Myometrial cell (primary cell): ENCODE data around the gene TNF. TPM values are rescaled to one million over a fixed set of nuclear protein-coding genes. Genes with fewer than 3 reads are reported as not detected.

Experiments used
- total RNA-seq: library from RNA; depleted of rRNA; stranded (reverse); fragments of >200 nt; gene quantifications from 2 replicates; pipeline ENCODE4 v1.2.3, GENCODE V29; 2015

The TNF gene
- not detected in 2 replicates for total RNA-seq

GRCh38 chr6:31575335-31575901 is at the start of gene TNF:
Gene TNF, plus strand, starts transcription at chr6:31575565. Its CDS starts 177 bp downstream, at chr6:31575742.

DNA sequence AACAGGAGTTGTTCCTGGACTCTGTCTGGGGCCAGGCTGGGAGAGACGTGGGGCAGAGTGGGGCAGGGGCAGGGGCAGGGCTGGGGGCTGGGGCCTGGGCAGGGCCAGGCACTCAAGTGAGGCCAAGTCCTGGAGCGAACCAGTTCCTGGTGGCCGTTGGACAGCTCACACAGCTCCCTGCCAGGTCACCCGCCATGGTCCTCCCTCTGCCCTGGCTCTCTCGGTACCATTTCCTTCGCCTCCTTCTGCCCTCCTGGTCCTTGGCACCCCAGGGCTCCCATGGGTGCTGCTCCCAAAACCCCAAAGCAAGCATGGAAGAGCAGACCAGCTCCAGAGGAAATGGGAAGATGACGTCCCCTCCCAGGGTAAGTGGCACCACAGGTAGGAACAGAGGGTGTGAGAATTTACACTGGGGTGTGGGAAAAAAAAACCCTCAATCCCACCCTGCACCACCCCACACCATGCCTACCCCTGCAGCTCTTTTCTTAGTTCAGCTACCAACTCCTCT is 46.5 kb upstream of the TNF start, which contains the start of gene MCCD1:
Gene MCCD1, plus strand, starts transcription at position 142 of the 508 bp plus-strand sequence. Its CDS starts 53 bp downstream, at position 195.

DNA sequence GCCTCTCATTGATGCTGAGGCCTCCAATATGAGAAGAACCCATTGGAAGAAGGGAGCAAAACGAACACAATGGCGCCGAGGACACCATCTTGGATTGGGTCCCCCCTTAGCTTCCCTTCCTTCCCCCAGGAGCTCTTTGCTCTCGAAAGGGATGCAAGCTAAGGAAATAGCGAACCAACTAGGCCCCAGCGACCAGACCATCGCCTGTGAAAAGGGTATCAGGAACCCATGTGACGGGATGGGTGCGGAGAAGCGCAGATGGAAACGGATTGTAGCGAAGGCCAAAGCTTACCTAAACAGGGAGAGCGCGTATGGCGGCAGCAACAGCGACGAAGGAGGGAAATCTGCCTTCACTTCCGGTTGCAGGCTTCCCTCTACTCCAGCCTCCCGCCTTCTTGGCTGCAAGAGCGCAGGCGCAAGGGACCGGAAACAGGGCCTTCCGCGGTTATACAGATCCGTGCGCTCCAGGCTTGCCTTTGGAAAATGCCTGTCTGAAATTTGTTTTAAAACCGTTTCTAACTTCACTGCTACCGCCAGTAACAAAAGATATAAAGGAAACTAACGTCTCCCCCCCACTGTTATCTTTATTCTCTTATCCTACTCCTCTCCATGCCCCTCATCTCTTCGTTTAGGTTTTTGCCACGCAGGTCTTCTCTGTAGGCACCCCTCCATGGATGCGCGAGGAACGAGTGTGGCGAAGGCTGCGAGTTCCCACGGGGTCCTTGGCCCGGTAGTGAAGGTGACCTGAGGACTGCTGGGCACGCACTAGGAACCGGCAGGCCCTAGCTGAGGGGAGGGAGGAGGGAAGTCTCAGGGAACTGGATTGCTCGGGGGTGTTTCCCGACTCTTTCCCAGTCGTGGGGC is 33.5 kb upstream of the TNF start, which contains the start of gene DDX39B:
Gene DDX39B, minus strand, starts transcription at position 346 of the 864 bp plus-strand sequence. CDS start 1,471 bp downstream, outside the sequence.

GRCh38 chr6:31546339-31546957 is 28.9 kb upstream of the TNF start, which contains the start of gene ATP6V1G2:
Gene ATP6V1G2, minus strand, starts transcription at chr6:31546608. Its CDS starts 49 bp downstream, at chr6:31546559.

GRCh38 chr6:31546958-31547726 is 28.2 kb upstream of the TNF start, which contains the start of gene NFKBIL1:
Gene NFKBIL1, plus strand, starts transcription at chr6:31547608. Its CDS starts 87 bp downstream, at chr6:31547695.

DNA sequence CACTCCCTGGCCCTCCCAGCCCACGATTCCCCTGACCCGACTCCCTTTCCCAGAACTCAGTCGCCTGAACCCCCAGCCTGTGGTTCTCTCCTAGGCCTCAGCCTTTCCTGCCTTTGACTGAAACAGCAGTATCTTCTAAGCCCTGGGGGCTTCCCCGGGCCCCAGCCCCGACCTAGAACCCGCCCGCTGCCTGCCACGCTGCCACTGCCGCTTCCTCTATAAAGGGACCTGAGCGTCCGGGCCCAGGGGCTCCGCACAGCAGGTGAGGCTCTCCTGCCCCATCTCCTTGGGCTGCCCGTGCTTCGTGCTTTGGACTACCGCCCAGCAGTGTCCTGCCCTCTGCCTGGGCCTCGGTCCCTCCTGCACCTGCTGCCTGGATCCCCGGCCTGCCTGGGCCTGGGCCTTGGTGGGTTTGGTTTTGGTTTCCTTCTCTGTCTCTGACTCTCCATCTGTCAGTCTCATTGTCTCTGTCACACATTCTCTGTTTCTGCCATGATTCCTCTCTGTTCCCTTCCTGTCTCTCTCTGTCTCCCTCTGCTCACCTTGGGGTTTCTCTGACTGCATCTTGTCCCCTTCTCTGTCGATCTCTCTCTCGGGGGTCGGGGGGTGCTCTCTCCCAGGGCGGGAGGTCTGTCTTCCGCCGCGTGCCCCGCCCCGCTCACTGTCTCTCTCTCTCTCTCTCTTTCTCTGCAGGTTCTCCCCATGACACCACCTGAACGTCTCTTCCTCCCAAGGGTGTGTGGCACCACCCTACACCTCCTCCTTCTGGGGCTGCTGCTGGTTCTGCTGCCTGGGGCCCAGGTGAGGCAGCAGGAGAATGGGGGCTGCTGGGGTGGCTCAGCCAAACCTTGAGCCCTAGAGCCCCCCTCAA is 3.1 kb upstream of the TNF start, which contains the start of gene LTA:
Gene LTA, plus strand, starts transcription at position 249 of the 871 bp plus-strand sequence. Its CDS starts 454 bp downstream, at position 703.

DNA sequence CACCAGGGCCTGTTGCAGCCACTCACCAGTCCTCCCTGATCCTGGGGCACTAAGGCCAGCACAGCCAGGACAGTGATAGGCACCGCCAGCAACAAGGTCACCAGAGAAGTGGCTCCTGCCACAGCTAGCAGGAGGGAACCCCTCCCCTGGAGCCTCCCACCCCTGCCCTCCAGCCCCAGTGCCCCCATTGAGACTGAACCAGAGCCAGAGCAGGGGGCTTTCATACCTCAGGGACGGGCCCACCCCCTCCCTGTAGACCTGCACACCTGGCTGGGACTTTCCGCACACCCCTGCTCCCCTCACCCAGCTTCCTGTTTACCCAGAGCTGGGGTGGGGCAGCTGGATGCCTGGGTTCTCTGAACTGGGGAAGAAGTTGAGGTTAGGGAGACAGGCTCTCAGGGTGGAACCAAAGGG is 6.9 kb downstream of the TNF start, which contains the start of gene LTB:
Gene LTB, minus strand, starts transcription at position 195 of the 414 bp plus-strand sequence. Its CDS starts 7 bp downstream, at position 188.

DNA sequence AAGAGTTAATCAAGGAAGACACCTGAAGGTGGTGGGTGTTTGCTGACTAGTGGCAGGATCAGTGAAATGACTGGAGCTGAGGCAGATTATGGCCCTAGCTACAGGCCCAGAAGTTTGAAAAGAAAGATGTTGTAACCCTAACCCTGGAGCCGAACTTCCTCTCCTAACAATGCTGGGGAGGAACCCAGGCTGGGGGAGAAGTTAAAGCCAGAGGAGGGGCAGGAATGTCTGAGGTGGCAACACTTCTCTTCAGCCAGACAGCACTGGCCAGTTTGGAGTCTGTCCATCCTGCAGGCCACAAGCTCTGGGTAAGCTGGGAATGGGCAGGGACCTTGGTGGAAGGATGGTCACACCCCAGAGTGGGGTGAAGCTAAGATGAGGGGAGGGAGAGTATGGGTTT is 10.6 kb downstream of the TNF start, which contains the start of gene LST1:
Gene LST1, plus strand, starts transcription at position 270 of the 400 bp plus-strand sequence. CDS start 1,023 bp downstream, outside the sequence.

GRCh38 chr6:31614684-31615578 is 39.6 kb downstream of the TNF start, which contains the start of gene AIF1:
Gene AIF1, plus strand, starts transcription at chr6:31615234. Its CDS starts 96 bp downstream, at chr6:31615330.

DNA sequence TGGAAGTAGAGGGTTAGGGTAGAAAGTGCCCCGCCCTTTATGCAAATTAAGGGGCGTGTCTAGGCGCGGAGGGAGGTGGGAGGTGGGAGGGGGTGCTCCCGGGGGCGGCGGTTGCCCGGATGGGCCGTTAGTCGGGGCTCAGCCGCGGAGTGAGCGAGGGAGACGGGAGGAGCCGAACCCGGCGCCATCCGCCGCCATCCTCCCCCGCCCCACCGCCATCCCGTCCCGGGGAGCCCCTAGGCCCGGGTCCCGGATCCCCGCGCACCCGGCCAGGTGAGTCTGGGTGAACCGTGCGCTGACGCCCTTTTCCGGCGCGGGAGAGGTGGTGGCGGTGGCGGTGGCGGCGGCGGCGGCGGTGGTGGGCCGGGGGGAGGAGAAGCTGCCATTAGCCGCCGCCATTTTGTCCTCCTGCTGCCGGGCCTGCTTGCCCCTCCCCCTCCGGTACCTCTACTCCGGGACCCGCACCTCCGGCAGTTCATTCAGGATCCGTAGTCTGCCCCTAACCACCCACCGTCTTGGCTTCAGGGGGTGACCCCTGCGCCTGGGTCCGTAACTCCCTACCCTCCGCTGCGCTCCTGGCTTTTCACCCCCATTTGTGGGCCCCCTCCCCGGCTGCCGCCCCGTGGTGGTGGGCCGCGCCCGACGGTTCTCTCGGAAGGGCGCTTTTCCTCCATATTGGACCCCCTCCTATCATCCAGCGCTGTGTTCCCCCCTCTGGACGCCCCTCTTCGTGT is 45.4 kb downstream of the TNF start, which contains the start of gene PRRC2A:
Gene PRRC2A, plus strand, starts transcription at position 130 of the 734 bp plus-strand sequence. CDS start 2,075 bp downstream, outside the sequence.

Other genes starting within 250 kb of the TNF start
- gene HLA-B, start 218.4 kb upstream of the TNF start, total RNA-seq = 276 and 296 TPM in 2 replicates
- 104 and 132 TPM in 2 replicates for gene MICA, start 172.0 kb upstream of the TNF start, total RNA-seq
- gene MICB, start 77.4 kb upstream of the TNF start, total RNA-seq = 25.7 and 26.2 TPM in 2 replicates
- gene MCCD1, start 46.6 kb upstream of the TNF start, total RNA-seq = not detected in 2 replicates
- gene DDX39B, start 33.6 kb upstream of the TNF start, total RNA-seq = 564 and 622 TPM in 2 replicates
- 0.18 and 0.58 TPM in 2 replicates for gene ATP6V1G2, start 29.0 kb upstream of the TNF start, total RNA-seq
- 22.0 and 28.5 TPM in 2 replicates for gene NFKBIL1, start 28.0 kb upstream of the TNF start, total RNA-seq
- gene LTA, start 3.3 kb upstream of the TNF start, total RNA-seq = not detected in 2 replicates
- not detected in 2 replicates for gene LTB, start 6.9 kb downstream of the TNF start, total RNA-seq
- not detected in 2 replicates for gene LST1, start 10.7 kb downstream of the TNF start, total RNA-seq
- gene NCR3, start 17.4 kb downstream of the TNF start, total RNA-seq = not detected in 2 replicates
- not detected in 2 replicates for gene AIF1, start 39.7 kb downstream of the TNF start, total RNA-seq
- 77.8 and 81.9 TPM in 2 replicates for gene PRRC2A, start 45.1 kb downstream of the TNF start, total RNA-seq
- 241 and 292 TPM in 2 replicates for gene BAG6, start 77.1 kb downstream of the TNF start, total RNA-seq
- 1.4 and 1.7 TPM in 2 replicates for gene APOM, start 80.3 kb downstream of the TNF start, total RNA-seq
- gene C6orf47, start 85.2 kb downstream of the TNF start, total RNA-seq = 17.0 and 20.9 TPM in 2 replicates
- gene GPANK1, start 89.4 kb downstream of the TNF start, total RNA-seq = 12.4 and 16.1 TPM in 2 replicates
- 281 and 300 TPM in 2 replicates for gene CSNK2B, start 90.5 kb downstream of the TNF start, total RNA-seq
- gene LY6G5B, start 94.4 kb downstream of the TNF start, total RNA-seq = 0.58 and 2.7 TPM in 2 replicates
- 0.29 and 1.1 TPM in 2 replicates for gene LY6G5C, start 105.5 kb downstream of the TNF start, total RNA-seq
- 41.6 and 52.5 TPM in 2 replicates for gene ABHD16A, start 127.8 kb downstream of the TNF start, total RNA-seq
- gene LY6G6F, start 131.3 kb downstream of the TNF start, total RNA-seq = not detected in 2 replicates
- gene LY6G6D, start 139.8 kb downstream of the TNF start, total RNA-seq = not detected in 2 replicates
- not detected in 2 replicates for gene LY6G6C, start 146.2 kb downstream of the TNF start, total RNA-seq
- gene MPIG6B, start 147.8 kb downstream of the TNF start, total RNA-seq = not detected in 2 replicates
- 63.1 and 65.7 TPM in 2 replicates for gene DDAH2, start 153.7 kb downstream of the TNF start, total RNA-seq
- 1,096 and 1,127 TPM in 2 replicates for gene CLIC1, start 161.0 kb downstream of the TNF start, total RNA-seq
- 7.8 and 16.7 TPM in 2 replicates for gene MSH5, start 164.4 kb downstream of the TNF start, total RNA-seq
- 1.8 and 2.3 TPM in 2 replicates for gene SAPCD1, start 187.1 kb downstream of the TNF start, total RNA-seq
- under 0.01 TPM in 1 of 2 replicates, not detected in the other for gene VWA7, start 201.8 kb downstream of the TNF start, total RNA-seq
- gene VARS1, start 220.2 kb downstream of the TNF start, total RNA-seq = 102 and 105 TPM in 2 replicates
- gene LSM2, start 231.4 kb downstream of the TNF start, total RNA-seq = 85.3 and 118 TPM in 2 replicates
- gene HSPA1L, start 239.7 kb downstream of the TNF start, total RNA-seq = 0.29 and 0.35 TPM in 2 replicates
- gene HSPA1A, start 240.0 kb downstream of the TNF start, total RNA-seq = 38.1 and 41.2 TPM in 2 replicates